SK-N-SH (cell line): Measurements from ENCODE around the gene S100A2. TPM values are rescaled to one million over a fixed set of nuclear protein-coding genes. Genes with fewer than 3 reads are reported as not detected.

Experiments
- CTCF ChIA-PET: fragments of 300-600, 350-600 bp; formaldehyde crosslinking; extraction: SDS; loops from one replicate; lab custom pipeline; 2021; lab: Yijun Ruan, JAX
- POLR2A ChIA-PET: fragments of 350-600 bp; sonication (Branson Sonifier 250); formaldehyde crosslinking; extraction: SDS; loops from one replicate; lab custom pipeline; 2020; ENCODE audit warnings: antibody characterized with exemption, inconsistent platforms; lab: Yijun Ruan, JAX
- DNase-seq: peaks from one replicate; pipeline ENCODE4 v3.0.0; 2012
- H2AFZ ChIP-seq: fragments of 200-600 bp; sonication (generic); 2 replicates; pipeline ENCODE4 v1.8.1; 2016; ENCODE audit warnings: antibody characterized with exemption, mild to moderate bottlenecking, low read depth
- H3F3A ChIP-seq: fragments of 200-600 bp; sonication (generic); replicated peaks from 2 replicates; pipeline ENCODE3; 2016; ENCODE audit warnings: antibody characterized with exemption, mild to moderate bottlenecking; ENCODE audit not compliant: insufficient read depth
- H3K27ac ChIP-seq, 2 experiments: fragments of 200-500 bp in 1 of 2; fragments of 200-600 bp in 1 of 2; sonication (Bioruptor generic) in 1 of 2; sonication (generic), shearing (Covaris generic) in 1 of 2; 2 replicates each; pipeline versions ENCODE4 v1.5.1 to v1.6.1; 2014 to 2016; ENCODE audit warnings: low read depth in 2 of 2, inconsistent platforms in 1 of 2, low read length in 1 of 2, mild to moderate bottlenecking in 1 of 2, mixed read lengths in 1 of 2
- H3K27me3 ChIP-seq: fragments of 200-600 bp; sonication (generic), shearing (Covaris generic); 2 replicates; pipeline ENCODE4 v1.6.1; 2016; ENCODE audit warnings: mixed run types; ENCODE audit not compliant: insufficient read depth
- H3K36me3 ChIP-seq, 2 experiments: fragments of 200-500 bp in 1 of 2; fragments of 200-600 bp in 1 of 2; sonication (Bioruptor generic) in 1 of 2; sonication (generic) in 1 of 2; replicated peaks in 1 of 2; 2 replicates each; pipeline versions ENCODE3 to v1.5.1; 2014 to 2016; ENCODE audit warnings: low read length in 1 of 2, mild to moderate bottlenecking in 1 of 2; ENCODE audit not compliant: insufficient read depth in 2 of 2, control insufficient read depth in 1 of 2
- H3K4me1 ChIP-seq, 2 experiments: fragments of 200-500 bp in 1 of 2; fragments of 200-600 bp in 1 of 2; sonication (Bioruptor generic) in 1 of 2; sonication (generic), shearing (Covaris generic) in 1 of 2; 2 replicates each; pipeline versions ENCODE4 v1.5.1 to v1.6.1; 2014 to 2016; ENCODE audit warnings: low read depth in 1 of 2, low read length in 1 of 2, mixed run types in 1 of 2; ENCODE audit not compliant: insufficient read depth in 2 of 2, control insufficient read depth in 1 of 2
- H3K4me2 ChIP-seq: fragments of 200-600 bp; sonication (generic), shearing (Covaris generic); 2 replicates; pipeline ENCODE4 v1.6.1; 2017; ENCODE audit warnings: mixed run types
- H3K4me3 ChIP-seq, 2 experiments: fragments of 200-500 bp in 1 of 2; fragments of 200-600 bp in 1 of 2; sonication (Bioruptor generic) in 1 of 2; sonication (generic), shearing (Covaris generic) in 1 of 2; 2 replicates each; pipeline versions ENCODE4 v1.5.1 to v1.8.1; 2014 to 2016; ENCODE audit warnings: low read depth in 2 of 2, inconsistent platforms in 1 of 2, low read length in 1 of 2, mild to moderate bottlenecking in 1 of 2, mixed read lengths in 1 of 2, moderate library complexity in 1 of 2
- H3K79me2 ChIP-seq: fragments of 200-600 bp; sonication (generic); 2 replicates; pipeline ENCODE4 v1.8.1; 2017; ENCODE audit warnings: mild to moderate bottlenecking; ENCODE audit not compliant: insufficient read depth
- H3K9ac ChIP-seq: fragments of 200-600 bp; sonication (generic); 2 replicates; pipeline ENCODE4 v1.6.1; 2017; ENCODE audit warnings: mixed run types
- H3K9me2 ChIP-seq: fragments of 200-600 bp; sonication (generic); 2 replicates; pipeline ENCODE4 v1.6.1; 2017; ENCODE audit warnings: mixed run types
- H3K9me3 ChIP-seq: fragments of 200-600 bp; sonication (generic); 2 replicates; pipeline ENCODE4 v1.6.1; 2017; ENCODE audit warnings: mixed run types, mild to moderate bottlenecking, moderate library complexity
- H4K20me1 ChIP-seq: fragments of 200-600 bp; sonication (generic); 2 replicates; pipeline ENCODE4 v1.6.1; 2017; ENCODE audit warnings: mild to moderate bottlenecking, mixed run types; ENCODE audit not compliant: insufficient read depth
- ELF1 ChIP-seq: IDR thresholded peaks from 2 replicates; pipeline ENCODE4 v1.4.0; 2012
- EP300 ChIP-seq, 2 experiments: IDR thresholded peaks; 2 replicates each; pipeline versions ENCODE4 v1.4.0 to v1.6.1; 2012; ENCODE audit warnings: borderline replicate concordance in 1 of 2, low read depth in 1 of 2, low read length in 1 of 2
- FOXJ3 ChIP-seq: sonication (generic); formaldehyde crosslinking; IDR thresholded peaks from 2 replicates; pipeline ENCODE4 v1.5.1; 2020; ENCODE audit warnings: mild to moderate bottlenecking, missing genetic modification reagents
- GABPA ChIP-seq: IDR thresholded peaks from 2 replicates; pipeline ENCODE4 v1.4.0; 2012; ENCODE audit warnings: low read depth, mild to moderate bottlenecking
- GATA2 ChIP-seq: sonication (generic); formaldehyde crosslinking; IDR thresholded peaks from 2 replicates; pipeline ENCODE4 v1.5.0; 2020; ENCODE audit warnings: mild to moderate bottlenecking, missing genetic modification reagents
- RAD21 ChIP-seq: IDR thresholded peaks from 2 replicates; pipeline ENCODE4 v1.6.1; 2012; ENCODE audit warnings: mild to moderate bottlenecking, low read length
- RCOR1 ChIP-seq: fragments of 150-350 bp; IDR thresholded peaks from 2 replicates; pipeline ENCODE4 v1.6.1; 2017; ENCODE audit warnings: antibody characterized with exemption, low read length
- TAF1 ChIP-seq: IDR thresholded peaks from 2 replicates; pipeline ENCODE4 v1.6.1; 2012; ENCODE audit warnings: low read depth, mild to moderate bottlenecking, low read length, moderate library complexity, borderline replicate concordance
- TEAD4 ChIP-seq: IDR thresholded peaks from 2 replicates; pipeline ENCODE4 v1.4.0; 2012; ENCODE audit warnings: mild to moderate bottlenecking, borderline replicate concordance; ENCODE audit not compliant: insufficient read depth
- WGBS: methylation state at CpG from one replicate; pipeline ENCODE4 v1.1.6; 2017; ENCODE audit warnings: low lambda C conversion rate; 5-methylcytosine and 5-hydroxymethylcytosine counted together
- polyA plus RNA-seq, 3 experiments: library from polyadenylated mRNA; depleted of rRNA; stranded (reverse); fragments of >200 nt; gene quantifications; 2 replicates each; pipeline ENCODE4 v1.2.3, GENCODE V29; 2012
- TF ChIP-seq, protein P1 (sequence below): fragments of 200-600 bp; sonication (generic); IDR thresholded peaks from 2 replicates; pipeline ENCODE4 v1.6.1; 2017; ENCODE audit warnings: antibody characterized with exemption, mild to moderate bottlenecking, moderate library complexity
- TF ChIP-seq, protein P2 (sequence below): IDR thresholded peaks from 2 replicates; pipeline ENCODE4; 2012
- TF ChIP-seq, protein P3 (sequence below): fragments of 150-350 bp; IDR thresholded peaks from 2 replicates; pipeline ENCODE4 v1.6.1; 2017; ENCODE audit warnings: antibody characterized with exemption, low read length, low read depth, borderline replicate concordance
- TF ChIP-seq, protein P4 (sequence below): IDR thresholded peaks from 2 replicates; pipeline ENCODE4 v1.4.0; 2012; ENCODE audit warnings: low read depth, borderline replicate concordance

S100A2 gene
- polyA plus RNA-seq, 1 of the 3 experiments (the other 2 are of a cell fraction) = 31.4 TPM

DNA sequence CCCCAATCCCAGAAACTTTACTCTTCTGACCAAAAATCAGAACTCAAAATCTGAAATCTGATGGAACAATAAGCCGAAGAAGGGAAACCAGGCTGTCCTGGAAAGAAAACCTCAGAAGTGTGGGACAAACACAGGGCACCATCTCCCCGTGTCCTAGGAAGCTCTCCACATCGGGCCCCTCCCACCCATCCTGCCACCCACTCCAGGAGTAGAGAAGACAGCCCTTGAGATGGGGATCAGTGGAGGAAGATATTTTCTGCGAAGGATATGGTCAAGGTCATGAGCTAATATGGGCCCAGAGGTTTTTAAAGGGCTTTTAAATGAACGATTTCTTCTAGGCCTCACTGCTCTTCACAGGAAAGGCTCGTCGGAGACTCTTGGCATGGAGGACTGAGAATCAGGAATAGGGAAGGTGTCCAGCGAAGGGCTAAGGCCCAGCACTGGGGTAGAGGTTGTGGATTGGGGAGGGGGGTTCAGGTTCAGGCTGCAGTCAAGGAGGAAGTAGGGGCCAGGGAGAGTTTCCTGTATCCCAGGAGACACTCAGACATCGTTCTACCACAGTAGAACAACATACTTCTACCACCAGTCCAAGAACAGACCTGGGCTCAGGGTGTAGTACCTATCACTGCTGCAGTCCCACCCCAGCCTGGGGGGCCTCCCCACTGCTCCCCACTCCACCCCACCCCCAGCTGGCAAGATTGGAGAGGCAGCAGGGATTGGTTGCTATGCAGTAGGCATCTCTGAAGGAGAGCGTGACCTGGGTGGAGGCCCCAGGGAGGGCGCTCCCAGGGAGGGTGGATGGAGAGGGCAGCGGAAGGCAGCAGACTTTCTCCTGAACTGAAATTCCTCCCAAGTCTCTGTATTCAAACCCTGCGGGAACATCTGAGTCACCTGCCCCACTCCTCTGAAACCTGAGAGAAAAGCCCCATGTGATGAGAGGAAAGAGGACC lies 23.7 kb downstream of the S100A2 start:
- H3K9me3 ChIP-seq = no peaks in the 10 kb centered on the region
- no peaks in the 10 kb centered on the region for H3K9me2 ChIP-seq
- DNase-seq = no peak
- no peak overlapping the region for H3K9ac ChIP-seq
- no peaks in the 10 kb centered on the region for H3K79me2 ChIP-seq
- H3K36me3 ChIP-seq = no peaks in the 10 kb centered on the region
- TF ChIP-seq GABPA = no peak
- no peak for TF ChIP-seq GATA2 (CRISPR knock-in tag)
- TF ChIP-seq, protein P1, sequence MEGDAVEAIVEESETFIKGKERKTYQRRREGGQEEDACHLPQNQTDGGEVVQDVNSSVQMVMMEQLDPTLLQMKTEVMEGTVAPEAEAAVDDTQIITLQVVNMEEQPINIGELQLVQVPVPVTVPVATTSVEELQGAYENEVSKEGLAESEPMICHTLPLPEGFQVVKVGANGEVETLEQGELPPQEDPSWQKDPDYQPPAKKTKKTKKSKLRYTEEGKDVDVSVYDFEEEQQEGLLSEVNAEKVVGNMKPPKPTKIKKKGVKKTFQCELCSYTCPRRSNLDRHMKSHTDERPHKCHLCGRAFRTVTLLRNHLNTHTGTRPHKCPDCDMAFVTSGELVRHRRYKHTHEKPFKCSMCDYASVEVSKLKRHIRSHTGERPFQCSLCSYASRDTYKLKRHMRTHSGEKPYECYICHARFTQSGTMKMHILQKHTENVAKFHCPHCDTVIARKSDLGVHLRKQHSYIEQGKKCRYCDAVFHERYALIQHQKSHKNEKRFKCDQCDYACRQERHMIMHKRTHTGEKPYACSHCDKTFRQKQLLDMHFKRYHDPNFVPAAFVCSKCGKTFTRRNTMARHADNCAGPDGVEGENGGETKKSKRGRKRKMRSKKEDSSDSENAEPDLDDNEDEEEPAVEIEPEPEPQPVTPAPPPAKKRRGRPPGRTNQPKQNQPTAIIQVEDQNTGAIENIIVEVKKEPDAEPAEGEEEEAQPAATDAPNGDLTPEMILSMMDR = no peak
- no peak overlapping the region for H2AFZ ChIP-seq
- 89% methylated on average over 13 of the region's 13 CpGs for WGBS
- H3K4me1 ChIP-seq = peaks cover 28 to 44% of the 10 kb centered on the region in 2 experiments; a peak in 3 of 4 replicates
- no peak overlapping the region for H3K4me2 ChIP-seq
- ChIA-PET CTCF (interaction anchor here (0.6 to 1.7 kb wide), 3 partner anchors 9 to 31 kb away, joined by 3 to 6 read pairs (median 4); no protein-coding TSS in a partner anchor), POLR2A (no interaction called here)
- no peaks in the 10 kb centered on the region for H4K20me1 ChIP-seq
- no peak overlapping the region for H3K27ac ChIP-seq
- no peak overlapping the region for H3K4me3 ChIP-seq
- peaks cover 23% of the 10 kb centered on the region for H3F3A ChIP-seq
- no peaks in the 10 kb centered on the region for H3K27me3 ChIP-seq

DNA sequence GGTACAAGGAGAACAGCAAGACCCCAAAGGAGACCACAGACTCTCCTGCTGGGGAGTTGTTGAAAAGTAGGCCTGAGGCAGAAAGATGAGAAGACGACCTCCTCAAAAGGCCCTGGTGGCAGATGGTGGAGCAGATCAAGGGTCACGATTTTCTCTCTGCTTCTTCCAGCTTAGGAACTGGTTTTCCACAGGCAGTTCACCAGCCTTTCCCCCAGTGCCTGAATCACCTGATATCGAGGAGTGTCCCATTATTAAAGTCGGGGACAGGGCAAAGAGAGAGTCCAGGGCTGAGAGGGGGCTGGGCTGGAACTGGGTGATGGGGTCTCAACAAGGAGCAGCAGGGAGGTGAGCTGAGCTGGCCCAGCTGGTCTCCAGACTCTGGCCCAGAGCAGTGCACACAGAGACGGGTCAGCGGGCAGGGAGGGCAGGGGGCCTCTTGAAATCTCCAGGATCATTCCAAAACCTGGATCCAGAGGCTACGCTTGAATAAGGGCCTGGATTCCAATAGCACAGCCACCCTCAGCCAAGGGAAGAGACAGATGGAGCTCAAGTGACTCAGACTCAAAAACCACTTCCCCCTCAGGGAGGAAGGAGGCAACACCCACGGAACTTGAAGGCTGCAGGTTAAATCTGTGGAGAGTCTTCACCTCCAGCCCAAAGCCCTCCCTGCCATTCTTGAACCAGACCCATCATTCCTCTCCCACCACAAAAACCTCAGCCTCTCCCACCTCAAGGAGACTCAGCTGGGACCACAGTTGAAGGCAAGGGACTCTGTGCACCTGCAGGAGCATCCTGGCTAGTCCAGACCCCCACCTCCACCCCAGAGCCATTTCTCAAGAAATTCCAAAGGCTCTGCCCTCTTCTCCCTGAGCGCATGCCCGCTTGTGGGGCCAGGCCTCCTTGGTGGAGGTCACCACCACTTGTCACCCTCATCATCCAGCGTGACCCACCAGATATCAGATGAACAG lies 25.0 kb downstream of the S100A2 start, which contains the start of gene S100A5:
TSS of gene S100A5 (minus strand) at position 541 of the 968 bp plus-strand sequence. CDS start 743 bp downstream, outside the sequence.
- Histone ChIP-seq H3F3A (peaks cover 23% of the 10 kb centered on the region), H3K4me1 (peaks cover 18 to 42% of the 10 kb centered on the region in 2 experiments; a peak in 3 of 4 replicates), H3K36me3 (no peaks in the 10 kb centered on the region), H3K9me3 (no peaks in the 10 kb centered on the region), H3K79me2 (peaks cover under 1% of the 10 kb centered on the region; the same call in 1 of the 2 replicates), H3K9me2 (no peaks in the 10 kb centered on the region), H3K27me3 (no peaks in the 10 kb centered on the region), H3K4me3 (no peak within 1 kb of the TSS), H2AFZ (no peak within 1 kb of the TSS), H3K9ac (no peak within 1 kb of the TSS), H4K20me1 (no peaks in the 10 kb centered on the region), H3K27ac (no peak within 1 kb of the TSS), H3K4me2 (no peak within 1 kb of the TSS)
- DNase-seq = no peak
- WGBS = 85% methylated on average over 11 of the region's 11 CpGs
- POLR2A ChIA-PET = no interaction called here
- CTCF ChIA-PET = interaction anchor here (0.6 to 1.9 kb wide), 5 partner anchors 10 to 437 kb away, joined by 3 to 6 read pairs (median 5); partner anchors contain the start of gene JTB
- TF ChIP-seq, protein P2, sequence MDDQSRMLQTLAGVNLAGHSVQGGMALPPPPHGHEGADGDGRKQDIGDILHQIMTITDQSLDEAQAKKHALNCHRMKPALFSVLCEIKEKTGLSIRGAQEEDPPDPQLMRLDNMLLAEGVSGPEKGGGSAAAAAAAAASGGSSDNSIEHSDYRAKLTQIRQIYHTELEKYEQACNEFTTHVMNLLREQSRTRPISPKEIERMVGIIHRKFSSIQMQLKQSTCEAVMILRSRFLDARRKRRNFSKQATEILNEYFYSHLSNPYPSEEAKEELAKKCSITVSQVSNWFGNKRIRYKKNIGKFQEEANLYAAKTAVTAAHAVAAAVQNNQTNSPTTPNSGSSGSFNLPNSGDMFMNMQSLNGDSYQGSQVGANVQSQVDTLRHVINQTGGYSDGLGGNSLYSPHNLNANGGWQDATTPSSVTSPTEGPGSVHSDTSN = no peak
- TF ChIP-seq, protein P3, sequence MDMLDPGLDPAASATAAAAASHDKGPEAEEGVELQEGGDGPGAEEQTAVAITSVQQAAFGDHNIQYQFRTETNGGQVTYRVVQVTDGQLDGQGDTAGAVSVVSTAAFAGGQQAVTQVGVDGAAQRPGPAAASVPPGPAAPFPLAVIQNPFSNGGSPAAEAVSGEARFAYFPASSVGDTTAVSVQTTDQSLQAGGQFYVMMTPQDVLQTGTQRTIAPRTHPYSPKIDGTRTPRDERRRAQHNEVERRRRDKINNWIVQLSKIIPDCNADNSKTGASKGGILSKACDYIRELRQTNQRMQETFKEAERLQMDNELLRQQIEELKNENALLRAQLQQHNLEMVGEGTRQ = no peak
- no peak for TF ChIP-seq RAD21
- TF ChIP-seq, protein P4, sequence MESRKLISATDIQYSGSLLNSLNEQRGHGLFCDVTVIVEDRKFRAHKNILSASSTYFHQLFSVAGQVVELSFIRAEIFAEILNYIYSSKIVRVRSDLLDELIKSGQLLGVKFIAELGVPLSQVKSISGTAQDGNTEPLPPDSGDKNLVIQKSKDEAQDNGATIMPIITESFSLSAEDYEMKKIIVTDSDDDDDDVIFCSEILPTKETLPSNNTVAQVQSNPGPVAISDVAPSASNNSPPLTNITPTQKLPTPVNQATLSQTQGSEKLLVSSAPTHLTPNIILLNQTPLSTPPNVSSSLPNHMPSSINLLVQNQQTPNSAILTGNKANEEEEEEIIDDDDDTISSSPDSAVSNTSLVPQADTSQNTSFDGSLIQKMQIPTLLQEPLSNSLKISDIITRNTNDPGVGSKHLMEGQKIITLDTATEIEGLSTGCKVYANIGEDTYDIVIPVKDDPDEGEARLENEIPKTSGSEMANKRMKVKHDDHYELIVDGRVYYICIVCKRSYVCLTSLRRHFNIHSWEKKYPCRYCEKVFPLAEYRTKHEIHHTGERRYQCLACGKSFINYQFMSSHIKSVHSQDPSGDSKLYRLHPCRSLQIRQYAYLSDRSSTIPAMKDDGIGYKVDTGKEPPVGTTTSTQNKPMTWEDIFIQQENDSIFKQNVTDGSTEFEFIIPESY = no peak
- no peak for TF ChIP-seq TAF1
- TF ChIP-seq GABPA = no peak
- no peak for TF ChIP-seq GATA2 (CRISPR knock-in tag)
- TF ChIP-seq FOXJ3 (CRISPR knock-in tag) = no peak
- TF ChIP-seq RCOR1 = no peak
- no peak for TF ChIP-seq ELF1
- TF ChIP-seq, protein P1 = no peak
- no peak for TF ChIP-seq EP300 (IDR thresholded peaks at IDR 0.05; ENCODE audit: borderline replicate concordance in 1 of 2, low read depth in 1 of 2, low read length in 1 of 2)
- no peak for TF ChIP-seq TEAD4
